ENCODE results near the gene SRGAP1.
A peak's percentile ranks its signal among the peaks of the same experiment; 100 is the strongest.
"Not testable (repeated sequence)": the region's sequence is repeated elsewhere in the genome, so short reads cannot be mapped to it uniquely, and the experiment has no call there.

SRGAP1 gene

DNA sequence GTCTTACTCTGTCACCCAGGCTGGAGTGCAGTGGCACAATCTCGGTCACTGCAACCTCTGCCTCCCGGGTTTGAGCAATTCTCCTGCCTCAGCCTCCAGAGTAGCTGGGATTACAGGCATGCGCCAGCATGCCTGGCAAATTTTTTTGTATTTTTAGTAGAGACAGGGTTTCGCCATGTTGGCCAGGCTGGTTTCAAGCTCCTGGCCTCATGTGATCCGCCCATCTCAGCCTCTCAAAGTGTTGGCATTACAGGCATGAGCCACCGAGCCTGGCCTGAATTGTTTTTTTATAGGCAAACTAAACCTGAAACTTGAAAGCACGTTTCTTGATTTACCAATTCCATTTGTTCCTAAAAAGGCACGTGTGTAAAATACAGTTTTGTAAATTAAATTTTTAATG, 173.6 kb downstream of the SRGAP1 start:
- DNase-seq: not testable (repeated sequence)

DNA sequence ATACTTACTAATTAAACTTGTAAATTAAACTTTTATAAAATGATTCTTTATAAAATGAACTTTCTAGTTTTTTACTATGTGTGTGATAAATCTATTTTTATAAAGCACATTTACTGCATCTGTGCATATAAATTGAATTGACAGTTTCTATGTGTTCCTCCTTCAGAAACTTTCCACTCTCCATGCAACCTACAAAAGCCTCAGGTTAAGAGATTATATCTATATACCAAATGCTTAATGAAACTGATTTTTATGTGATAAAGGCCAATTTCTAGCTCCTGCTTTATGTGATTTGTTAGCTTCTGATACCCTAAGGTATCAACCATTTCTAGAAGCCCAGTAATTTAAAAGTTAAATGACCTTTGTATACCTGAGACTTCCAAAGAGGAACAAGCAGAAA, 174.0 kb downstream of the SRGAP1 start:
- DNase-seq: no peak

DNA sequence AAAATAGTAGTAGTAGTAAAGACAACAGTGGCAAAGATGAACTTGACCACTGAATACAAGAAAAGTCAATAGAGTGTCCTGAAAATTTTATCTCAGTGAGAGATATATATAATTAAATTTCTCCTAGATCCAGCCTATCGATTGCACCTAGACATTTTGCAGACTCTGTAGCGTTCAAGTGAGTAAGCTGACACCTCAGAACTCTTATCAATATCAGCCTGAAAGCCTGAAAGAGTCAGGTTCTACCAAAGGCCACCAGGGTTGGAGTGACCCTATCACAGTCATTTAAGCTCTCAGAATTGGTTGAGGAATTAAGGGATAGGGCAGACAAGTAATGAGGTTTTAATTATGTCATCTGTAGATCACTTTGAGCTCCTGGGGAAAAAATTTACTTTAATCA, 174.6 kb downstream of the SRGAP1 start:
- DNase-seq: no peak

DNA sequence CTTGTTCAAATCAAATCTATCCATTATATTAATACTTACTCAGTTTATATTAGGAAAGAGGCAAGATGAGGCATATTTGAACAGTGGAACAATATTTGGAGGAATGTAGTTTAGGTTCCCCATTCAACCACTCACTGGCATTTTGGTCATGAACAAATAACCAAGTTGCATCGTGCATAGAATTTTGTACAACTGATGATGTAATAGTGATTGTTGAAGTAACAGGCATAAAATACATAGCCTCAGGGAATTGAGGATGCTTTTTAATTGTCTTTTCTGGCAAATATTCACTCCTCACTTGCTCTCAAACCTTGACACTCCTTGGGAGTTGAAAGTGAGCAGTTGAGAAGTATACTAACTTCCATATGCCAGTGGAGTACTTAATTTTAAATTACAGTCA, 175.2 kb downstream of the SRGAP1 start:
- DNase-seq: no peak

DNA sequence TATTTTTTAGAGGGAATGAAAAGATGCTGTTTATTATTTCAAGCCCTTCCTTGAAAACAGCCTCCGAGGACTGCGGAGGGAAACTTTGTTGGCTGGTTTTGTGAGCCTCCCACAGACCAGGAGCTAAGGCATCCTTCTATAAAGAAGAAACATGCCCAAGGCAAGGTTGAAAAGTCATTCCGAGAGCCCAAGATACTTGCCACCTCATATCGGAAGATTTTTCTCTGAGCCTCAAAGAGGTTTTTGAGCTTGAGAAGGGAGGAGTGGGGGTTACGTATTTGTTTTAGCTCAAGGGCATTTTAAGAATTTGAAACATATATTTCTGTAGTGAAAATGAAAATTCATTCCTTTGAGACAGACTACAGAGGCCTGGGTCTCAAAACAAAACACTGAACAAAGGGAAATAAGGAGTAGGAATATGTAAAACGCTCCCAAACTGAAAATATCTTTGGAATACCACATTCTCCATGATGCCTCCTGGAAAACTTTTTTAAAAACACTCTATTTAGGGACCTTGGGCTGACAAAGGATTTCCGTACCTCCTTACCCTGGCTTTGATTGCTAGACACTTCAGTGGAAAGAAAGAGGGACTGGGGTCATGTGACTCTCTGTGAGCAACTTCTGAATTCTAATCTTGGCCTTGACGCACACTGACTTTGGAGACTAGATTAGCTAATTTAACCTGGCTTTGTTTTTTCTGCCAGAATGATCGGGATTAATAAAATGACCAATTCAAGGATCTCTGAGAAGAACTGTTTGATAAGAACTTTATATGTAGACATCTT, 180.9 kb downstream of the SRGAP1 start:
- no peak for DNase-seq

DNA sequence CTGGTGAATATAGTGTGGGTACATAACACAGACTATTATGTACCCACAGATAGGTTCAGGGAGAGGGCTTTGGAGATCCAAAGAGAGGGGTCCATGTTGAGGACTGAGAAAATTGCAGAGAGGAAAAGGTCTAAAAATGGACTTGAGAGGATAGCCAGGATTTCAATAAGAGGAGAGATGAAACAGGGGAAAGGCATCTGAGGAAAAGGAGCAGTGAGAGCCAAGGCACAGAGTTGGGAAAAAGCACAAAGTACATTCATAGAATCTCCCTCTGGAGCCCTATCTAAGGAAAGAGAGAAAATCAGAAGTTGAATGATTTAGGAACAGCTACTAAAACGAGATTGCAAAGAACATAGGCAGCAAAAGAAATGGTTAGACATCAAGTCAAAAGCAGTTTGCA, 182.8 kb downstream of the SRGAP1 start:
- no peak for DNase-seq

DNA sequence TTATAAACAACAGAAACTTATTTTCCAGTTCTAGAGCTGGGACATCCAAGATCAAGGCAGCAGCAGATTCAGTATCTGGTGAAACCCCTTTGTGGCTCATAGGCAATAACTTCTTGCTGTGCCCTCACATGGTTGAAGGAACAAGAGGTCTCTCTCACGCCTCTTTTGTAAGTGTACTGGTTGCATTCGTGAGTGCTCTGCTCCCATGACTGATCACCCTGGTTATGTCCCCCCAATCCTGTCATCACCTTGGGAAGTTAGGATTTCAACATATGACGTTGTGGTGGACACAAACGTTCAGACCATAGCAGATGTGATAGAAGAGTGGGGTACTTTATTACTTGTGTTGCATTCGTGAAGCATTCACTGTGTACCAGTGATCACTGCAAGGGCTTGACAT, 184.0 kb downstream of the SRGAP1 start:
- no peak for DNase-seq

DNA sequence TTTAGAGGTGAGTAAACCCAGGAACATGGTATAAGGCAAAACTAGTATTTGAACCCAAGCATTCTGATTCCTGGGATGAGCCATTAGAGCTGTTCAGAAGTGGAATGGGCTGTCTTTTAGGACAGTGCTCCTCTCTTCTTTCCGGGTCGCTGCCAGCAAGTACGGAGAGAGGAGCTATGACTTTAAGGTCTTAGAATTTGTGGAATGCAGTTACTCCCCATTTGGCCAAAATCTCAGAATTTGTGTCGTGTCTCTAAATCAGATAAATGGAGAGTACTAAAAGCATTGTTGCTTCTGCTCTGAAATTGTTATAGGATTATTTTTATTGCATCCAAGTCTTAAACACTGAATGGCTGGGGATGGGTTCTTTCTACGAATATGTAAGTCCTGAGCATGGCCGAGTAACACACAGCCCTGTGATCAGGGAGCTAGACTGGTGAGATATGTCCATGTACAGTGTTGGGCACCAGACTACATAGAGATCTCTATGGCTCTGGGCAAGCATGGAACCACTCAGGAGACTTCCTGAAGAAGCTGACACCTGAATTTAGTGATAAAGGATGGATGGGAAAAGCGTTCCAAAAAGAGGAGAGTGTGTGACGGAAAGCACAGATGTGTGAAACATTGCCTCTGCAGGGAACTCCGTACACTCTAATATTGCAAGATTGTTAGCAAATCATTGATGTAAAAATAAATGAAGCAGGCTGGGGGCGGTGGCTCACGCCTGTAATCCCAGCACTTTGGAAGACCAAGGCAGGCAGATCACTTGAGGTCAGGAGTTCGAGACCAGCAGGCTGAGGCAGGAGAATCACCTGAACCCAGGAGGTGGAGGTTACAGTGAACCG, 184.7 kb downstream of the SRGAP1 start:
- DNase-seq: peak; percentile 60

DNA sequence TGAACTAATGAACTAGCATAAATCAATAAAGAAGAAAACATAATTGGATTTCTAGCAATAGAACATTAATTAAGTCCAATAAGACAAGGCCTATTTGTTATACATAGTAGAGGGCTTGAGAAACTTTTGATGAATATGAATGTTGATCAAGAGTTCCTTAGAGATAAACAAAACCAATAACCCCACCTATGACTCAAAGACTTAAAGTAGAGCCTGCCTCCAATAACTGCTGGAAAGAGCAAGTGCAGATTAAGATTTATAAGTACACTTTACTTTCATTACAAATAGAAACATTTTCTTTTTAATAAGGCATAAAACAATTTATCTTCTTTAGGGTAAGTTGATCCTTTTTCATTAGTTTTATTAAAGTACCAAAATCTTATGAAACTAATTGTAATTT, 185.7 kb downstream of the SRGAP1 start:
- no peak for DNase-seq

DNA sequence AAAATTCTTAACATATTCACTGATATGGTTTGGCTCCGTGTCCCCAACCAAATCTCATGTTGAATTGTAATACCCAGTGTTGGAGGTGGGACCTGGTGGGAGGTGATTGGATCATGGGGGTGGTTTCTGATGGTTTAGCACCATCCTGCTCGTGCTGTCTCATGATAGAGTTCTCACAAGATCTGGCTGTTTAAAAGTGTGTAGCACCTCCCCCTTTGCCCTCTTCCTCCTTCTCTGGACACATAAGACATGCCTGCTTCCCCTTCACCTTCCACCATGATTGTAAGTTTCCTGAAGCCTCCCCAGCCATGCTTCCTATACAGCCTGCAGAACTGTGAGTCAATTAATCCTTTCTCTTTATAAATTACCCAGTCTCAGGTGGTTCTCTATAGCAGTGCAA, 189.6 kb downstream of the SRGAP1 start:
- DNase-seq: not testable (repeated sequence)

DNA sequence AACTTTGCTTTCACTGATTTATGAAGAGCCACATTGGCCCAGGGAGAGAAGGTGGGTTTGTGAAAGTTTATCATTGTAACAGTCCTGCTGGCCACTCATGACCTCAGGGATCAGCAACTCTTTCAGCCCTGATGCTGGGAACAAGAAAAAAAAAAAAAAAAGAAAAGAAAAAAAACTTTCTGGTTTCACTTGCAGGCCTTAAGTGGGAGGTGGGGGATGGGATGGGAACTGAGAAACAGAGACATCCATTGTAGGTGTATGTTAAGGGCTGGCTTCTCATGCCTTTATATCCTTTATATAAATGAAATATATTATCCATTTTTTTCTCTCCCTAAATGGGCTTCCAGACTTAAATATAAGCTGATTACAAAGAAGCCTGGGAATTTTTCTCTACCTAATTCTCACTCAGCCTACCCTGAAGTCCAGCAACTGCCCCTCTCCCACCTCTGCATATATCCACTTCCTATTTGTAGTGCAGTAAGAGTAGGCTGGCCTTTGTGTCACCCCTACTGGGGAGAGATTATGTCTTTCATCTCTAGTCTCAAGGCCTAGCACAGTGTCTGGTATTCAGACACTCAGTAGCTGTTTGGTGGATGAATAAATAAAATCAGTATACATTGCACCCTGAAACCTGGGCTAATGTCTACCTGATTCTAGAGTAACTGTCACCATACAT, 190.5 kb downstream of the SRGAP1 start:
- DNase-seq: no peak

DNA sequence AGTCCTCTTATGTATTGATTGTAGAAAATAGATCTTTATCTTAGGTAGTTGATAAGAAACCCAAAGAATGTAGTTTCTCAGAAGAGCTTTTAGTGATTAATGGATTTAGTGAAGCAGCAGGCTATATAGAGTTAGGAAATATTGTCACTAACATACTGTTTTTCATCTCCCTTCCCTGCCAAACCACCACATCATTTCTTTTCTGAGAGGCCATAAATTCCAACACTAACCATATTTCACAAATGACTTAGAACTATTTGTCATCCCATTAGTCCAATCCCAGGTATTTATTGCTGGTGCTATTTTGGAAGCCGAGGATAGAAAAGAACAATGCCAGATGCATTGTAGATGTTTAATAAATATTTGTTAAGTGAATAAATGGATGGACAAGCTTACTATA, 191.9 kb downstream of the SRGAP1 start:
- no peak for DNase-seq

DNA sequence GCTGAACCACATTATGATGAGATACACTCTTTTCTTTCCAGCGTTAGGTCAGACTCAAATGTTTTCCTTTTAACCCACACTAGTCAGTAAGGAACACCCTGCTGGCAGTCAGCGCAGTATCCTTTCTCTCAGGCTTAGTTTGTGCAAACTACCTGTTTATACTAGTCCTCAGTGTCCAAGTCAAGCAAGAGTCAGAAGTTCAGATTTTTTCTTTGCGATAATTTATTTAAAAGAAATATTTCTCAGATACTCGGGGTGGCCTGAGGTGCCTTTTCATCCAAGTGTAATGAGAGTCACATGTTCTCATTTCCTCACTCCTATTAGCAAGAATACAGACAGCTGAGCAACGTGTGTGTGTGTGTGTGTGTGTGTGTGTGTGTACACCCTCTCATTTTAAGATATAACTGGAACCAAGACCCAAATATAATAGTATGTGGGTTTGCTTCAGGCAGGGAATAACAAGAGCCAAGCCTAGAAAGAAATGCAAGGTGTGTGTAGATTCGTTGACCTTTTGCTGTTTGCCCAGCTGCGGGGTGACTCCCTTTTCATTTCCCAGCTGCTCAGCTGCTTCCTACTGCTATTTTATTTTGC, 194.9 kb downstream of the SRGAP1 start:
- no peak for DNase-seq

DNA sequence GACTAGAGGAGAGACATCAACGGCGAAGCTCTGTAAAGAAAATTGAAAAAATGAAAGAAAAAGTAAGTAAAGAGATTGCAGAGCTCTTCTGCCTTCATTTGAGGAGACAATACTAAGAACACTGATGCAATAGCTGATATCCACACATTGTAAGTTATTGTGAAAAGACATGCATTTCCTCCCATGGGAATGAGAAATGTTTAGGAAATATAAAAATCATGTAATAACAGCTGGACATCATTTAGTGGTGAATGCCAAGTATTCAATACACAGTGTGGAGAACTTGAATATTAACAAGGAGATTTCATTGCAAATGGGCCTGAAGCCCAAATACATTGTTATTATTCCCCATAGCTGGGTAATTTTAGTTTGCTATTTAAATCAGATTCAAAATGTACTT, 198.4 kb downstream of the SRGAP1 start:
- DNase-seq: no peak

DNA sequence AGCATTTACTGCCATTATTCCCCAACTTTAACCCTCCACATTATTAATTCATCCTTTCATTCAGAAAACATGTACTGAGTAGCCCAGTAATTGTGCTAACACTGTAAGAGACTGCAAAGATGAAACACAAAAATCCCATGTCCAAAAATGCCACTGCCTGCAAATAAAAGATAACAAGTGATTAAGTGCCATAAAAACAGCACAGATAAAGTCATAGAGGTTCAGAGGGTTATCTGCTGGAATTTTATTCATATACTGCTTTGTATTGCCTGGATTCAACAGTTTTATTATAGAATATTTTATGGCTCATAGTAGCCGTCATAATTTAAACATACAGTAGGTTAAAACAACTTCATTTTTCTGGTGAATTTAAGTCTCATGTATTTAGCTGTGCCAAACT, 199.7 kb downstream of the SRGAP1 start:
- no peak for DNase-seq

DNA sequence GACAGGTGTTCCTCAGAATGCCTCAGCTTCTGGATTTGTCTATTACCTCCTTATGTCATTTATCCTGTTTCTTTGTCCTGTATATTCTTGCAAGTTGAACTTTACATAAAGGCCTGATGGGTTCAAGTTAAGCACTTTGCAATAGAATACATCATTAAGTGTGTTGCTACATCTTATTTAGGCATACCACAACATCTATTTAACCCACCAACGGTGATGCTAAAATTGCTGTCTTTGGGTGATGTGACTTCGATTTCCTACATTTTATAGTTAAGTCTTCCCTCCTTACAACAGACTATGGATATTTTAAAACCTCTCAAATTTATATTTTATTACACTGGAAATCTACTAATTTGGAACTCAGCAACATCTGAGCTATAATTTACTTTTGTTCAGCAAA, 206.6 kb downstream of the SRGAP1 start:
- DNase-seq: no peak

DNA sequence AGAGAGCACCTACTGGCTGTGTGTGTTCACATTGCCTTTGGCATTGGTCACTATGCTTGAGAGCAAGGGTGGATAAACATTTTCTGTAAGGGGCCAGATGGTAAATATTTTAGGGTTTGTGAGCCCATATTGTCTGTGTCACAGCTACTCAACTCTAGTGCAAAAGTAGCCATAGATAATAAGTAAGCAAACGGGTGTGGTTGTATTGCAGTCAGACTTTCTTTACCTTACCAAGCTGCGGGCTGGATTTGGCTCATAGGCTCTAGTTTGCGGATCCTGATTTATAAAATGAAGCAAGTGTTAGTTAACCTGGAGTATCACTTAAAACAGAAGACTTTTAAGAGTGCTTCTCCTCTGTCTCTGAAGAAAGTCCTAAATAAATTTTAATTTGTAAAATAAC, 208.6 kb downstream of the SRGAP1 start:
- no peak for DNase-seq

DNA sequence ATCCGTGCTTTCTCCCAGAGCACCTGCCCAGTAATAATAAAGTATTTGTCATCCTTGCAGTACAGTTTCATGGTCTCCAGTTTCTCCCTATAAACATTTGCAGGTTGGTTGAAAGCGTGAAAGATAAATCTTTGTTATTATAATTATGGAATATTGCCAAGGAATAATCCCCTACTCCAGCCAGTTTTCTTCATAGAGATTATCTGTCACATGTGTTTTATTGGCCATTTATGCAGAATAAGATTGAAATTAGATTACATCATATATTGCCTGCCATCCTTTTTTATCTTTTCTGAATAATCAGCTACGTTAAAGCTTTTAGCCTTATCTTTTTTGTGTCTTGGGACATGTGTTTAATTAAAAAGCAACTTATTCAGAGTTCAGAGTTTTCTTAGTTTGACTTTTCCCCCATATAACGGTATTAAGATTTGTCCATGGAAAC, 209.6 kb downstream of the SRGAP1 start:
- no peak for DNase-seq

DNA sequence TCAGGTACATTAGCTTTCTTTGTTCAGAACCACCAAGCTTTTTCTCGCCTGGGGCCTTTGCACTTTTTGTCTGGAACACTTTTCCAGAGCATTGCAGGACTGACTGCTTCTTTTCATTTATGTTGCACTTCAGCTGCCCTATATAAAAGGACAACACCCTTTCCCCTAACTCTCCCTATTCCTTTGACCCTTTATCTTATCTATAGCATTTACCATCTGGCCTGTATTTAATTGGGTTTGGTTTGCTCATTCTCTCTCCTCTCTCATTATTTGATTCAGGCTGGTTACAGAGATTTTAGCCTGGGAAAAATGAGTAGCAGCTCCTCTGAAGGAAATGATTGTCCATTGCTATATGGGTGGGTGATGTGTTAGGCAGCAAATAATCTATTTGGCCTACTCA, 212.2 kb downstream of the SRGAP1 start:
- DNase-seq: no peak

DNA sequence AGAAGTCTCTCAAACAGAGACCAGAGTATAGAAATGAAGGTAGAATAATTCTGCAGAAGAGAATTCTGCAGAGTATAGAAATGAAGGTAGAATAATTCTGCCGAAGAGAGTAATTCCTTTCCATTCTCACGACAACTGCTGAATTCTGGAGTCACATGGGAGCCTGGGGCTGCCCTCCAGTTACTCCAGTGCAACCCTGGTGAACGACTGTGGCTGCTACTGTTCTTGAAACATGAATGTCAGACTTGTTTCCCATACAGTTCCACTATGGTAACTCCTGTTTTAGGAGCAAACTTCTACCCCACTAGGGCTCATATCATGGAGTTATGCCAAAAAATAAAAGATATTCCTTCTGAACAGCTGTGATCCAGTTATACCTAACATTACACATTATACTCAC, 213.2 kb downstream of the SRGAP1 start:
- no peak for DNase-seq

DNA sequence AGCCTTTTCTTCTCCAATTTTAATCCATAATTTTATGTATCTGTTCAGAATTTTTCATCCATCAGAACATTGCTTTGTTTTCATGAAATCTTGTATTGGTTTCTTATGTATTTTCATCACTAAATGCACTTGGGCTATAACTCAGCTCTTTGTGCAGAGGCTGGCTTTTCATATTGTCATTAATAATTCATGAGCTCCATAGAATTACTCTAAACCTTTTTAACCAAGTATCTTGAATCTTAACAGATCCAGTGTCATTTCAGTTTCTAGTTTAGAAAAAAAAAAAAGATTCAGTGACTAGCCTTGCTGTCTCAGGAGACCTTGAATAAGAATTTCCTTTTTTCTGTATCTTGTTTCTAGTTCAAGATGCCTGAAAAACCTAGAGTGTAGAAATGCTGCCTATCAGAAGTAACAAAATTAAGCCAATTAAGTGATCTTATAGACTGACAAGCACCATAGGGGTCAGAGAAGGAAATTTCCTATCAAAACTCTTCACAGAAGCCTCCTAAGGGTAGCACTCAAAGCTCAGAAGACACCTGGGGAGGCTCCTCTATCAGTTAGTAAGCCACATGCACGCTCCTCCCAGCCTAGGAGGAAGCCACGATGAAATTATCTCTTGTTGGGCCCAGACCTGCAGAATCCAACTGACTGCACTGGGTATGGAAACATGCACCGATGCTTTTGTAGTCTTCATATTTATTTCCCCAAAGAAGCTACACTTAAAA, 214.2 kb downstream of the SRGAP1 start:
- no peak for DNase-seq

DNA sequence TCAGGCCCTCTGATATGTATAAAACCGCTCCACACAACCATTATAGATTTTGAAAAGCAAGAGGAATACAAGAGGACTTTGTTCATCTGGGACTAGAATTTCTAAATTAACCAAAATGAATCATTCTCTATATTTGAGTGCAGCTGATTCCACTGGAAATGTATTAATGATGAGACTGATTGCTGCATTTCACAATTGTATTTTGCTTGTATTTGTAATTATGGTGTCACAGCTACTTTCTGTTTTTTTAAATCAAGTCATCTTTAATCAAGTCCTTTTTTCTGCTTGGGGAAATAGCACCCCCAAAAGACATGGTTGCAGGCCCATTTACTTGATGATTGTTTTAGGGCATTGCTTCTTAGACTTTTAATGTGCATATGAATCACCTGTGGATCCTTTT, 215.2 kb downstream of the SRGAP1 start:
- DNase-seq: no peak

Data from NCI-H226 (cell line).